SK-N-SH (cell line): ENCODE measurements around the gene RAB6B.

Source experiments
- EZH2phosphoT487 ChIP-seq: fragments of 200-600 bp; sonication (generic); IDR thresholded peaks from 2 replicates; pipeline ENCODE4 v1.6.1; 2017; ENCODE audit warnings: low read depth, mixed run types, mild to moderate bottlenecking, antibody characterized with exemption, moderate library complexity, borderline replicate concordance
- GABPA ChIP-seq: IDR thresholded peaks from 2 replicates; pipeline ENCODE4 v1.4.0; 2012; ENCODE audit warnings: low read depth, mild to moderate bottlenecking
- NRF1 ChIP-seq: IDR thresholded peaks from 2 replicates; pipeline ENCODE4 v1.6.1; 2012; ENCODE audit warnings: low read depth, mild to moderate bottlenecking, low read length
- POLR2AphosphoS5 ChIP-seq: IDR thresholded peaks from 2 replicates; pipeline ENCODE4 v1.6.1; 2012; ENCODE audit warnings: low read depth, low read length
- RCOR1 ChIP-seq: fragments of 150-350 bp; IDR thresholded peaks from 2 replicates; pipeline ENCODE4 v1.6.1; 2017; ENCODE audit warnings: antibody characterized with exemption, low read length
- TF ChIP-seq, protein P1 (sequence below): fragments of 200-600 bp; sonication (generic); IDR thresholded peaks from 2 replicates; pipeline ENCODE4 v1.6.1; 2017; ENCODE audit warnings: antibody characterized with exemption, mild to moderate bottlenecking, moderate library complexity

GRCh38 chr3:133805384-133805701 lies 90.3 kb downstream of the RAB6B start:
- TF ChIP-seq EZH2phosphoT487 (no peak), POLR2AphosphoS5 (no peak), GABPA (no peak), RCOR1 (no peak), NRF1 (no peak)
- TF ChIP-seq, protein P1, sequence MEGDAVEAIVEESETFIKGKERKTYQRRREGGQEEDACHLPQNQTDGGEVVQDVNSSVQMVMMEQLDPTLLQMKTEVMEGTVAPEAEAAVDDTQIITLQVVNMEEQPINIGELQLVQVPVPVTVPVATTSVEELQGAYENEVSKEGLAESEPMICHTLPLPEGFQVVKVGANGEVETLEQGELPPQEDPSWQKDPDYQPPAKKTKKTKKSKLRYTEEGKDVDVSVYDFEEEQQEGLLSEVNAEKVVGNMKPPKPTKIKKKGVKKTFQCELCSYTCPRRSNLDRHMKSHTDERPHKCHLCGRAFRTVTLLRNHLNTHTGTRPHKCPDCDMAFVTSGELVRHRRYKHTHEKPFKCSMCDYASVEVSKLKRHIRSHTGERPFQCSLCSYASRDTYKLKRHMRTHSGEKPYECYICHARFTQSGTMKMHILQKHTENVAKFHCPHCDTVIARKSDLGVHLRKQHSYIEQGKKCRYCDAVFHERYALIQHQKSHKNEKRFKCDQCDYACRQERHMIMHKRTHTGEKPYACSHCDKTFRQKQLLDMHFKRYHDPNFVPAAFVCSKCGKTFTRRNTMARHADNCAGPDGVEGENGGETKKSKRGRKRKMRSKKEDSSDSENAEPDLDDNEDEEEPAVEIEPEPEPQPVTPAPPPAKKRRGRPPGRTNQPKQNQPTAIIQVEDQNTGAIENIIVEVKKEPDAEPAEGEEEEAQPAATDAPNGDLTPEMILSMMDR, result no peak
